Jurkat, Clone E6-1 (cell line): Measurements from ENCODE around the gene IGFL1.
"Not testable (repeated sequence)": the region's sequence is repeated elsewhere in the genome, so short reads cannot be mapped to it uniquely, and the experiment has no call there.

ENCODE experiments used
- DNase-seq: peaks from one replicate; pipeline ENCODE4 v3.0.0-alpha.2; 2011; ENCODE audit warnings: low read depth, low spot score
- H3K4me3 ChIP-seq: 2 replicates; pipeline ENCODE4 v1.5.1; 2011; ENCODE audit warnings: mild to moderate bottlenecking, low read length, control low read depth, moderate library complexity

The IGFL1 gene

DNA sequence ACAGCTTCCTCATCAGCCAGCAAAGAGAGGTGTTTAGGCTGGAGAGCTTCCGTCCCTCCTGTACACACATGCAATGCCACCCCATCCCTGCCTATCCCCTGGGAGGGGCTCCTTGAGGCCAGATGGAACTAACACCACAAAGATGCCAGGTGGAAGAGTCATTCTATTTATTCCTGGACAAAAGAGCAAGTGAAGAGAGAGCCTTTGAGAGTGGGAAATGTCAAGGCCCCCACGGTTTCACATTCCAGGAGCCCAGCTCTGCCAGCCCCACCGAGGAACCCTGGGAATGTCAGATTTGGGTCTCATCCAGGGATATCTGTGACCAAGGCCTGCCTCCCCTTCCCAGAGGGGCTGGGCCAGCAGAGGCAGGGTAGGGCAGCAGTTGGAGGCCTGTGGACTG lies 30.8 kb upstream of the IGFL1 start:
- H3K4me3 ChIP-seq = no peak overlapping the region
- DNase-seq = no peak

DNA sequence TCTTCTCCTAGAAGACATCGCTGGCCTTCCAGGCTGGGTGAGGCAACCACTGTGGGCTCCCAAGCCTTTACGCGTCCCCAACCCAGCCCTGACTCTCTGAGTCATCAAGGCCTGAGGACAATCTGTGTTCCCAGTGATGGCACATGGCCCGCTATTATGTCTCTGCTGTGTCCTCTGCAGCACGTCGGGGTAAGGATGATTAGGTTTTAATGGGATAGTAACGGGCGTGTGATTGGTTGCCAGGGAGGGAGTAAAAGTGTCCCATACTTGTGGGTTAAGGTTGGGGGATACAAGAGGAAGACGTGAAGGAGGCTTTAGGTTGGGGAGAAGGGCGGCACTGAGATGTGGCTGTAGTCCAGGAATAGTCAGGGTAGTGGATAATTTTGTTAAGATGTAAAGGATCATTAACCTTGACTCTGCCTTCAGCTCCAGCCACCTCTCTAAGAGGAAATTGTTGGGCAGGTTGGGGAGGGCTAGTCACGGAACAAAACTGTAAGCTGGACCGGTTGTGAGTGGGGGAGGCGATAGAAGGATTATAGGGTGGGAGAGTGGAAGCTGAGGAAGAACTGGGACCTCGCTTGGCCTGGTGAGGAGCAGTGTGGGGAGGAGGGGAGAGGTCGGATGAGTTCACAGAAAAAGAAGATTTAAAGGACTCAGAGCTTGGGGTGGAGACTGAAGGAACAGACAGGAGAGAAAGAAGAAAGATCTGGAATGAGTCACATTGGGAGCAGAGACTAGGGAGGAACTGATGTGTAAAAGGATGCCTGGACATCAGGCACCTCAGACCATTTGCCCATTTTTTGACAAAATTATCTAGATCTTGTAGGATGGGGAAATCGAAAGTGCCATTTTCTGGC lies 27.9 kb upstream of the IGFL1 start:
- no peak for DNase-seq
- H3K4me3 ChIP-seq = no peak overlapping the region

DNA sequence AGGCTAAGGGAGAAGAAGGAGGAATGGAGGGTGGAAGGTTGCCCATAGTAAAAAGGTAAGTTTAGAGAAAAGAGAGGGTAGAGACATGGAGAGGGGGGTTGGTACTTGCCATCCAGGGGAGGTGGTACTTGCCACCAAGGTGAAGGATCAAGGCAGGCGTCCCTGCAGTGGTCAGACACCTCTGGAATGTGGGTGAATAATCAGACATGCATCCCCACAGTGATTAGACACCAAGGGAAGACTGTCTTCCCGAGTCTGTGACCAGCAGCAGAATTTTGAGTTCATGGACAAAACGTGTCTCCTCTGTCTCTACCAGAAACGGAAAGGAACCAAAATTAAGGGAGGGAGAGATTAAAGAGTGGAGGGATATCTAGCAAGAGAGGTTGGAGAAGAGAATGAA lies 27.1 kb upstream of the IGFL1 start:
- DNase-seq = no peak

DNA sequence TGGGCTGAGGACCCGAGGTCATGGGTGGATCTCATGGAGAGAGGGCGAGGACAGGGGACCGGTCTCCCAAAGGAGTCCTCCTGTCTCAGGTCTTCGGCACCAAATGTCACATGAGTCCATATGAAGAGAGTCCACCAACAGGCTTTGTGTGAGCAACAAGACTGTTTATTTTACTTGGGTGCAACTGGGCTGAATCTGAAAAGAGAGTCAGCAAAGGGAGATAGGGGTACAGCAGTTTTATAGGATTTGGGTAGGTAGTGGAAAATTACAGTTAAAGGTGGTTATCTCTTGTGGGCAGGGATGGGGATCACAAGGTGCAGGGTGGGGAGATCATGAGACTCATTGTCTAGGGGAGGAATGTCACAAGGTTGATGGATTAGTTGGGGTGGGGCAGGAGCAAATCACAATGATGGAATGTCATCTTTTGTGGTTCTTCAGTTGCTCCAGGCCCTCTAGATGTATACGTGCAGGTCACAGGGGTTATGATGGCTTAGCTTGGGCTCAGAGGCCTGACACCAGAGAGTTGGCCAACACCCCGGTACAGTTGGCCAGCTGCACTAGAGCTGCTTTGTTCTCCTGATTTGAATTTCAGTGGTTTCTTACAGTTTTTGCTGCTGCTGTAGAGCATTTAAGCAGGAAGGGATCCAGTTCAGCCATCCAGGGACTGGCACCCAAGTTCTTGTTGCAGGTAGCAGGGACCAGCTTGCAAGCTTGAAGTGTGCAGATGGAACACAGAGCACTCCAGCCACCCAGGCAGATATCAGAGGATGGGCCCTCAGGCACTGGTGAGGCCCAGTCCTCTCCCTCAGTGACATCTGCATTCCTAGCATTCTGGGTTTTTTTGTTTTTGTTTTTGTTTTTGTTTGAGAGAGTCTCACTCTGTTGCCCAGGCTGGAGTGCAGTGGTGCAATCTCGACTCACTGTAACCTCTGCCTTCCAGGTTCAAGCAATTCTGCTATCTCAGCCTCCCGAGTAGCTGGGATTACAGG lies 26.4 kb upstream of the IGFL1 start:
- no peak for DNase-seq
- H3K4me3 ChIP-seq = no peak overlapping the region

More for the DNA sequence above, 27.1 kb upstream of the IGFL1 start:
- H3K4me3 ChIP-seq = no peak overlapping the region

DNA sequence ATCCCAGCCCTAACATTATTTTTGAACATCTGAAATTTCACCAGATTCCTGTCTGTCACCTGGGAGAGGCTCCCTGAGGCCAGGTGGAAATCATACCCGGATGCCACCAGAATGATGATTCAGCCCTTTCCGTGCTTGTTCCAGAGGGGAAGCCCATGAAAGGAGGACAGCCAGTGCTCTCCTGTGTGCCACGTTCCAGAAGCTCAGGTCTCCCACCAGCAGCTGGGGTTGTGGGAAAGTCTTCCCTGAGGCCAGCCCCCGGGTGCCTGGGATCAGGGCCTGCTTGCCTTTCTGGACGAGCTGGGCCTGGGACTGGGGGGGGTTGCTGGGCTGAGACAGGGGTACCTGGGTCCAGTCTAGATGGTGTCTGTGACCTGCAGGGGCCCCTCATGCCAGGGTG lies 25.5 kb upstream of the IGFL1 start:
- no peak for DNase-seq
- H3K4me3 ChIP-seq = no peak overlapping the region

DNA sequence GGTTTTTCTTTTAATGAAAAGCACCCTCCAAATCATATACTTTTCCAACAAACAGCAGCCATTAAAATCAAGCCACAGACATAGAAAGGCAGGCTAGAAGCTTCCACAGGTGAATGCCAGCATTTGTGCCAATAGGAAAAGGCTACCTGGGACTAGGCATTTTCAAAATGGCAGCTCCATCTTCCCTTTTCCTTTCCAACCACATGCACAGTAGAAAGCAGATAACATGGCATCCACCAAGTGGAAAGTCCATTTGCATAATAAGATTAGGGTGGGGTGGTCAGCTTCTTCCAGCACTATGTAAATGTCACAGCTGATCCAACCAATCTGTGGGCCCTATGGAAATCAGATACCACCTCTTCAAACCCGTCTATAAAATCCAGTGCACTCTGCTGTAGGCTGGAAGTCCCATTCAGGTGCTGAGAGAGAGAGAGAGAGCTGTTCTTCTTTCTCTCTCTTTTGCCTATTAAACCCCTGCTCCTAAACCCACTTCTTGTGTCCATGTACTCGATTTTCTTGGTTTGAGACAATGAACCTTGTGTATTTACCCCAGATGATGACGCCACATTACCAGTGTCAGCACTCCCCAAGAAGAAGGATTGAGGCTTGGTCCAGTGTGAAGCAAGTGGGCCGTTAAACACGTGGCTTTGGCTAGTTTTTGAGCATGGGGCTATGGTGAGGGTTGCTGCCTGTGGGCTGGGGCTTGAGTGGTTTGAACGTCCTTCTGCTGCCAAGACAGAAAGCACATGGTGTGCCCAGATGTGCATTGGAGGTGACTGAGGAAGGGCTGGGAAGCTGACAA lies 24.2 kb upstream of the IGFL1 start:
- DNase-seq = no peak
- no peak overlapping the region for H3K4me3 ChIP-seq

DNA sequence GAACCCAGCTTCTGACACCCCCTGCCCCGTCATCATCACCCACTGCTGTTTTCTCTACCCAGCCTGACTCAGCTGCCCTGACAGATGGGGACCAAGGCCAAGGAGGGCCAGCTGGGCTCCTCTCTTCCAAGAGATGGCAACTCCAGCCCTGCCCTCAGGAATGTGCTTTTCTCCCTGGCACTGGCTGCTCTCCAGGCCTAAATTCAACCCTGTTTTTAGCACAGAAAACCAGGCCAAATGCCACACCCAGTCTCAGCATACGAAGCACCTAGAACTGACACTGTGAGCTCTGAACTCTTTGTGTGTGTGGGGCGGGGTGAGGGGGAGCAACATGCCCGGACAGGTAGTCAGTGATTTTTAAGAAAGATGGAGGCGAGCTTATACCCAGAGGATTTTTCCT lies 23.4 kb upstream of the IGFL1 start:
- no peak for DNase-seq
- H3K4me3 ChIP-seq = no peak overlapping the region

DNA sequence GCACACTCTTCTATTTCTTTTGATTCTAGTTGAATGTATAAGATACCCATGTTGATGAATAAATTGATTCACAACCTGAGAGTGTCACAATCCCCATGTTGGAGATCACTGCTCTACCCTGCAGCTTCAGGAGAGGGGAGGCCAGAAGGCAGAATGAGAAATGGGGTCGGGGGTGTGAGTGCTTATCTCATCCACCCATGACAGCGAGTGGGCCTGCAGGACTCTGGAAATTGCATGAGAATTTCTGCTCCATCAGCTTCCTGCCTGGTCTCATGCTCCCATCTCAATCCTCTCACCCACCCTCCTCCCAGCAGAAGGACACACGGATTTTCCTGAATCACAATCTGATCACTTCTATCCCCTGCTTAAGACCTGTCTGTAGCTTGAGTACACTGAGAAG lies 22.9 kb upstream of the IGFL1 start:
- H3K4me3 ChIP-seq = no peak overlapping the region
- DNase-seq = no peak

DNA sequence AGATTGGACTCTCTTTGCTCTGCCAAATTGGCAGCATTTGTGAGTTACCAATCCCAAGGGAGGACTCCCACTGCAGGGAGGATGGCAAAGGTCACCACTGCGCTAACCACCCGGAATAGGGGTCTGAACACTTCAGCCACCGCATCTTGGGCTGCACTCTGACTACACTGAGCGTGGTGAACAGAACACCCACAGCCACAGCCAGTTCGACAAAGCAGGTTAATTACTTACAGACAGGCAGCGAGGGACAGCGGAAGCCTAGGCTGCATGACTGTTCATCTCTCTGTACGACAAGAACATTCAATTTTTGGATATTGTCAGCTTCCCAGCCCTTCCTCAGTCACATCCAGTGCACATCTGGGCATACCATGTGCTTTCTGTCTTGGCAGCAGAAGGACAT lies 21.7 kb upstream of the IGFL1 start:
- not testable (repeated sequence) for DNase-seq, H3K4me3 ChIP-seq

DNA sequence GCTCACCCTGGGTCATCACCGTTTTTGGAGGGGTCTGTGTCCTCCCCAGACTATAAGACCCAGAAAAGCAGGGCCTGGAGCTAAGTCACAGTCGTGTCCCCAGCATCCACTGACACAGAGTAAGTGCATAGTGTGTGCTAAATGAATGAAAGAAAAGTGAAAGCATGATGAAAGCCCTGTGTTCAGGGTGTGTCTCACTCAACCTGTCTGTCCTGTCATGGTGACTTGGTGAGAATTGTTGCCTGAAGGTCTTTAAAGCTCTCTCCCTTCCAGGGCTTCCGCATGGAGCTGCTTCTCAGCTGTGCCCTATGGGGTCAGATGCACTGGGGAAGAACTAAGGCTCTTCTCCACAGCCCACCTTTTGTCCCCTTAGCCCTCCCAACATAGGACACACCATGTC lies 20.5 kb upstream of the IGFL1 start:
- DNase-seq = no peak
- H3K4me3 ChIP-seq = no peak overlapping the region

DNA sequence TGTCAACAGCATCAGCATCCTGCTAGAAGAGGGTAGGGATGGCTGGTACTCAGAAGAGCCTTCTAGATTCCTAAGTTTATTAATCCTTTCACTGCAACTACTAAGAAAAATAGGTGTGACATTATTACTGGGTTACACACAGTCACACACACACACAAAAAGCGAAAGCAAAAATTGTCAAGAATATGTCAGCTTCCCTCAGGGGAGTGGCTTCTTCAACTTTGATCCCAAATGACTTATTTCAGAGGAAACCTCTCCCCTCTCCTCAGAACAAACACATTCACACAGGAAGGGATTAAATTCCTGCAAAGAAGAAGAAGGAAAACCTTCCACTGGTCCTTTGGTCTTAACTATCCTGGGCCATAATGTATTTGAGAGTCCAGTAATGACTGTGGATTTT lies 20.1 kb upstream of the IGFL1 start:
- no peak overlapping the region for H3K4me3 ChIP-seq
- DNase-seq = no peak

DNA sequence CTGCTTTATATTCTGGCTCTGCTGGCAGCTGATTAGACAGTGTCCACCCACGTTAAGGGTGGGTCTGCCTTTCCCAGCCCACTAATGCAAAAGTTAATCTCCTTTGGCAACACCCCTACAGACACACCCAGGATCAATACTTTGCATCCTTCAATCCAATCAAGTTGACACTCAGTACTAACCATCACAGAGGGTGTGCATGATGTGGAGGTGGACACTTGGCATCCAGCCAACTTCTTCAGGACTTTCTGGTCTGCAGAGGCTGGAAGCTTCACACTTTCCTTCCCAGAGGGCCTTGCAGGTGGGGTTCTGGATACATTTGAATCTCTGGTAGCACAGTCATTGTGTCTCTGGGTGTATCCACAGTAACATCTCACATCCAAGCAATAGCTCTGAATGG lies 18.9 kb upstream of the IGFL1 start:
- no peak for DNase-seq
- H3K4me3 ChIP-seq = no peak overlapping the region

DNA sequence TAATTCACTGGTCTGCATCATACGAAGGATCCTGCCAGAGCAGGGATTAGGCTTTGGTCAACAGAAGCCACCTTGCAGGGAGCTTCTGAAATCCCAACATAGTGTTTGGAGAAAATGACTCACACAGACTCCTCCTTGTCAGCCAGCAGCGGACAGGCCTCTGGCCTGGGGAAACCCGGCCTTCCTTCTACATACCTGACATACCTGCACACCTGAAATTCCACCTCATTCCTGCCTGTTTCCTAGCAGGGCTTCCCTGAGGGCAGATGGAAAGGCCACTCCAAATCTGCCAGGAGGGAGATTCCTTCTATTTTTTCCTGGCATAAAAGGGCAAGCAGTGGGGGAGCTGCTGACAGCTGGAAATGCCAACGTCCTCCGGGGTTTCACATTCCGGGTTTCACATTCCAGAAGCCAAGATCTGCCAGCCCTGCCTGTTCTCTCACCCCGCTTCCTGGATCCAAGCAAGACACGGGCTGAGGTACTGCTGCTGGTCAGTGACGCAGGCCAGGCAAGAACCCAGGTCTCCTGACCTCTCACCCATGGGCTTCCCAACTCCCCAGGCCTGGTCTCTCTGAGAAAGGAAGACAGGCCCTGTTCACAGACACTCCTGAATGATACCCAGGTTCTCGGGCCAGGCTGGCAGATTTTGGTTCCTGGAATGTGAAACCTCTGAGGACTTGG lies 18.2 kb upstream of the IGFL1 start:
- DNase-seq = no peak
- no peak overlapping the region for H3K4me3 ChIP-seq

DNA sequence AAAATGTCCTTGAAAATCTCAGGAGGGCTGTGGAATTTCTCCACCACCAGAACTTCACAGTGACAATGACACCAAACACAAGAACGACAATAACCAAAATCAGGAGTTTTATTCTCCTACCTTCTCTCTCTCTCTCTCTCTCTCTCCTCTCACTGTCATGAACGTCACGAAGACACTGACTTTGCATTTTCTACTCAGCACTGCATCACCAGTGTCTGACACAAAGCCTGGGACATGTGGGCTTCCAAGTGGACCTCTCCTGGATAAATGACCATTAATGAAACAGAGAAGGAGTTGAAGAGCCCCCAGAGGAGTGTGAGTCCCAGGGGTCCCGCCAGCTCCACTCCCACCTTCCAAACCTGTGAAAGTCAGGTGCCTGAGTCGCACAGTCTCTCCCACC lies 16.9 kb upstream of the IGFL1 start:
- H3K4me3 ChIP-seq, DNase-seq: not testable (repeated sequence)

DNA sequence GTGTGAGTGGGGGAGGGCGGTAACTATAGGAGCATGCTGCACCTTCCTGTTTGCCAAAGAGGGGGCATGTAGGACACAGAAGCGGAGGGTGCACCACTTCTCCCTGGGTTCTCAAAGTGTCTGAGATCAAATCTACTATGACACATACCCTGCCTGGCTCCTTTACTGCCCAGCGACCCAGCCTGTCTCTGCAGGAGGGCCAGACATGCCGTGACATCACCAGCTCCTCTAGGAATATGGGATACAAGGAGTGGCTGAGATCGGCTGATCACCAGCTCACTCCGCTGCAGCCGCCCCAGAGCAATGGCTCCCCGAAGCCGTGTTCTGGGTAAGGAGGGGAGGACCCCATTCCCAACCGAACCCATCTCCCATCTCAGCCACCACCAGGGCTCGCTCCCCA lies 16.4 kb upstream of the IGFL1 start:
- DNase-seq = no peak
- H3K4me3 ChIP-seq = no peak overlapping the region

DNA sequence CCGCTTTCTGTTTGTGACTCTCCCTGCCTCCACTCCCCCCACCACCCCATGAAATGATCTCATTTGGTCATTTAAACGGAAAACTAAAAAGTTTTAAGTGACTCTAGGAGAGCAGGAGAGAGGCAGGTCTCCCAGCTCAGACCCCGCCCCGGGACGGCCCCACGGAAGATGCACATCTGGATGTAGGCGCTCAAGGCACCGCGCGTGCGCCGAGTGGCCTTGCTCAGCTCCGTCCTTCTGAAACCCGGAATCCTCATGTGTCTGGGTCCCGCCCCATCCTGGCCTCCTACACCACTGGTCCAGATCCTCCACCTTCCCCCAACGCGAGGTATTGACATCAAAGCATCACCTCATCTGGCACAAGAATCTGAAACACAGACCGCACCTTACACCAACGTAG lies 15.7 kb upstream of the IGFL1 start:
- H3K4me3 ChIP-seq = no peak overlapping the region
- DNase-seq = no peak

DNA sequence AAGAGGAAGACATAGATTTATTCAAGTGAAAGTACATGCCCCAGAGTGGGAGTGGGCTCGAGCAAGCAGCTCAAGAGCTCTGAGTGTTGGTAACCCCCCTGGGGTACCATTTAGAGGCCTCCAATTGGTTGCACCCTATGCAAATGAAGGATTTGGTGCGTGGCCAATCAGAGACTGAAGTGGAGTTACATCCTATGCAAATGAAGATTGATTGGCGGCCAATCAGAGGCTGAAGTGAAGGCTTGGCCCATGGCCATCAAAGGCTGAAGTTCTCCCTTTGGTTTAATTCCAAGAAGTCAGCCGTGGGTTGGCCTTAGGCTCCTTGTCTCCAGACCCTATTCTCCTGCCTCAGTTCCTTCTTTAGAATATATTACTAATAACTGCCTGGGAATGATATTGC lies 12.9 kb upstream of the IGFL1 start:
- no peak overlapping the region for H3K4me3 ChIP-seq
- DNase-seq = no peak

DNA sequence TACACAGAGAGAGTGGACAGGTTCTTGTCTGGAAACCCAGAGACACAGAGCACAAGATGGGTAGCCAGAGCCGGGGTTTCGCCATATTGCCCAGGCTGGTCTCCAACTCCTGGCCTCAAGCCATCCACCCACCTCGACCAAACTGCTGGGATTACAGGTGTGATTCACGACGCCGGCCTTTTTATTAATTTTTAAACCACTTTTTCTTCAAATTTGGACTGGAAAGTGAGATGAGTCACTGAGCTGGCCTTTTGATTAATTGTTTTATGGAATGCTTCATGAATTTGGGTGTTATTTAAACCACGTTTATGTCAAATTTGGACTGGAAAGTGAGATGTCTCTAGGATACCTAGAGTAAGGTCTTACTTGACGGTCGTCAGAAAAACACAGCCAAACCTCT lies 12.1 kb upstream of the IGFL1 start:
- no peak for DNase-seq
- no peak overlapping the region for H3K4me3 ChIP-seq

DNA sequence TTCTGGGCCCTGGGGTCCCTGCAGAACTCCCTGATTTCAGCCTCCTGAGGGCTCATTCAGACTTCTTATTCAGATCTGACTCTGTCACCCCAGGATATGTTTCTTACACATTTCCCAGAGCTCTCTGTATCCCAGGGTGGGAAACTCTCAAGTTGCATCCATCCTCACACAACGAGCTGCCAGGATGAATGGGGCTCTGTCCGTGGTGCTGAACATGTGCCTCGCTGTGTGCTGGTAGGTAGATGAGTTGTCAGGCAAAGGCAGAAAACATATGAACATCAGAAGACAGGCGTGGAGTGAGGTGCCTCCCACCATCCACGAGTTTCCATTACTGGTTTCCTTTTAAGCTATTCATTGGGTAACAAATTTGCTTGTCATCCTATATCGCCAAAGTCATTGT lies 11.4 kb upstream of the IGFL1 start:
- H3K4me3 ChIP-seq = no peak overlapping the region
- DNase-seq = peak; percentile 49
